Common myeloid progenitor, CD34-positive (primary cell): Measurements from ENCODE around the gene NFIC.
A peak's percentile ranks its signal among the peaks of the same experiment; 100 is the strongest.

Source experiments
- CTCF ChIA-PET: fragments of 350-600 bp; sonication (Branson Sonifier 250); formaldehyde crosslinking; loops from one replicate; lab custom pipeline; 2021; ENCODE audit warnings: antibody characterized with exemption; lab: Charles Lee
- POLR2A ChIA-PET: fragments of 350-600 bp; sonication (Branson Sonifier 250); formaldehyde crosslinking; loops from one replicate; lab custom pipeline; 2021; ENCODE audit warnings: antibody characterized with exemption; lab: Charles Lee
- DNase-seq, 3 donors: peaks; one replicate each; pipeline versions ENCODE4 v3.0.0 to v3.0.0-alpha.2; 2013
- H3K27ac ChIP-seq, 2 experiments: 1 replicate in 1 of 2; 2 replicates in 1 of 2; pipeline ENCODE4 v1.7.0; 2013; ENCODE audit warnings: inconsistent platforms in 2 of 2, low read length in 2 of 2, mild to moderate bottlenecking in 2 of 2, low read depth in 1 of 2, moderate library complexity in 1 of 2; ENCODE audit not compliant: severe bottlenecking in 2 of 2, insufficient read depth in 1 of 2, poor library complexity in 1 of 2
- H3K27me3 ChIP-seq, 5 experiments: replicated peaks in 2 of 5; 1 replicate in 3 of 5; 2 replicates in 2 of 5; pipeline versions ENCODE4 v1.6.1 to v1.7.0; 2013; ENCODE audit warnings: low read length in 4 of 5, mild to moderate bottlenecking in 2 of 5, moderate library complexity in 2 of 5, inconsistent platforms in 1 of 5; ENCODE audit not compliant: insufficient read depth in 5 of 5, control insufficient read depth in 4 of 5
- H3K36me3 ChIP-seq, 4 experiments: 1 replicate in 2 of 4; 2 replicates in 2 of 4; pipeline versions ENCODE4 v1.6.1 to v1.7.0; 2013; ENCODE audit warnings: low read length in 3 of 4, control low read depth in 1 of 4, mild to moderate bottlenecking in 1 of 4; ENCODE audit not compliant: control insufficient read depth in 4 of 4, insufficient read depth in 4 of 4
- H3K4me1 ChIP-seq, 4 experiments: 1 replicate in 3 of 4; 2 replicates in 1 of 4; pipeline versions ENCODE4 v1.6.1 to v1.7.1; 2013; ENCODE audit warnings: low read length in 3 of 4, mild to moderate bottlenecking in 3 of 4, control low read depth in 1 of 4, inconsistent platforms in 1 of 4, moderate library complexity in 1 of 4; ENCODE audit not compliant: control insufficient read depth in 4 of 4, insufficient read depth in 4 of 4; ENCODE audit errors: control extremely low read depth in 1 of 4
- H3K4me3 ChIP-seq, 7 experiments: 1 replicate in 4 of 7; 2 replicates in 3 of 7; pipeline versions ENCODE4 v1.5.1 to v1.7.0; 2013; ENCODE audit warnings: mild to moderate bottlenecking in 7 of 7, low read length in 6 of 7, moderate library complexity in 6 of 7, inconsistent platforms in 2 of 7, low read depth in 2 of 7, control low read depth in 1 of 7; ENCODE audit not compliant: insufficient read depth in 4 of 7, control insufficient read depth in 1 of 7; ENCODE audit errors: extremely low read depth in 1 of 7
- H3K9me3 ChIP-seq, 5 experiments: 1 replicate in 4 of 5; 2 replicates in 1 of 5; pipeline versions ENCODE4 v1.6.1 to v1.7.1; 2013; ENCODE audit warnings: low read length in 4 of 5, mild to moderate bottlenecking in 2 of 5, inconsistent platforms in 1 of 5, low read depth in 1 of 5, moderate library complexity in 1 of 5; ENCODE audit not compliant: control insufficient read depth in 4 of 5, insufficient read depth in 2 of 5; ENCODE audit errors: control extremely low read depth in 1 of 5
- WGBS: methylation state at CpG from one replicate; pipeline ENCODE4 v1.1.5; 2013; ENCODE audit not compliant: insufficient coverage; 5-methylcytosine and 5-hydroxymethylcytosine counted together

The NFIC gene

GRCh38 chr19:3500429-3501101 lies 134.2 kb downstream of the NFIC start, which contains the start of gene DOHH:
Gene DOHH, minus strand, starts transcription at chr19:3500674. Its CDS starts 3,860 bp downstream, at chr19:3496814.
- Histone ChIP-seq H3K4me1 (peaks cover 0 to 22% (median 20%) of the 10 kb centered on the region in 4 experiments), H3K27ac (peak within 1 kb of the TSS; percentile 98 to 99), H3K36me3 (peaks cover 0 to 18% (median 9%) of the 10 kb centered on the region in 4 experiments), H3K9me3 (no peaks in the 10 kb centered on the region), H3K4me3 (peak within 1 kb of the TSS; percentile 80 to 99 (median 90)), H3K27me3 (no peaks in the 10 kb centered on the region)
- peak; percentile 97 to 99 (median 97) for DNase-seq
- 0% methylated on average over 49 of the region's 52 CpGs for WGBS
- POLR2A ChIA-PET: interaction anchor here (1.1 to 1.2 kb wide), 2 partner anchors 21 to 22 kb away, joined by 3 read pairs; no protein-coding TSS in a partner anchor
- CTCF ChIA-PET: interaction anchor here (0.8 to 7.1 kb wide), 4 partner anchors 14 to 28 kb away, joined by 3 to 38 read pairs (median 9); partner anchors contain the start of genes SMIM24 and SMIM44

- Histone ChIP-seq H3K4me1 (peaks cover 0 to 28% (median 22%) of the 10 kb centered on the region in 4 experiments), H3K27me3 (no peaks in the 10 kb centered on the region), H3K27ac (no peak overlapping the region), H3K9me3 (no peaks in the 10 kb centered on the region), H3K4me3 (no peak overlapping the region), H3K36me3 (peaks cover 0 to 7% (median 3%) of the 10 kb centered on the region in 4 experiments)
- 95% methylated on average over 3 of the region's 3 CpGs for WGBS
- POLR2A ChIA-PET: interaction anchor here (0.6 kb wide), 3 partner anchors 12 to 198 kb away, joined by 3 to 7 read pairs (median 5); no protein-coding TSS in a partner anchor
- CTCF ChIA-PET: interaction anchor here (1.5 to 7.1 kb wide), 3 partner anchors 17 to 29 kb away, joined by 5 to 38 read pairs (median 13); partner anchors contain the start of genes SMIM24 and SMIM44
- DNase-seq: no peak
Measured at GRCh38 chr19:3501780-3502179, 135.4 kb downstream of the NFIC start.

GRCh38 chr19:3503036-3503572 lies 136.7 kb downstream of the NFIC start:
- CTCF ChIA-PET: interaction anchor here (7.1 kb wide), 1 partner anchor 18 kb away, joined by 38 read pairs; the partner anchor contains the start of gene SMIM44

GRCh38 chr19:3504735-3505134 lies 138.4 kb downstream of the NFIC start:
- H3K9me3 ChIP-seq: no peaks in the 10 kb centered on the region
- peak in 2 of 3 donors; percentile 26 to 30 for DNase-seq
- POLR2A ChIA-PET: interaction anchor here (0.6 kb wide), 1 partner anchor 1362 kb away, joined by 4 read pairs; no protein-coding TSS in a partner anchor
- 96% methylated on average over 5 of the region's 5 CpGs for WGBS
- CTCF ChIA-PET: interaction anchor here (0.7 kb wide), 1 partner anchor 20 kb away, joined by 3 read pairs; no protein-coding TSS in a partner anchor
- H3K27ac ChIP-seq: no peak overlapping the region
- H3K27me3 ChIP-seq: no peaks in the 10 kb centered on the region
- H3K36me3 ChIP-seq: peaks cover 0 to 13% (median 6%) of the 10 kb centered on the region in 4 experiments
- peaks cover 0 to 42% (median 34%) of the 10 kb centered on the region in 4 experiments for H3K4me1 ChIP-seq
- H3K4me3 ChIP-seq: no peak overlapping the region

More at GRCh38 chr19:3503036-3503572, 136.7 kb downstream of the NFIC start:
- 89% methylated on average over 13 of the region's 13 CpGs for WGBS
- Histone ChIP-seq H3K36me3 (no peaks in the 10 kb centered on the region), H3K4me3 (no peak overlapping the region), H3K27ac (no peak overlapping the region), H3K27me3 (no peaks in the 10 kb centered on the region), H3K9me3 (no peaks in the 10 kb centered on the region), H3K4me1 (peaks cover 0 to 38% (median 31%) of the 10 kb centered on the region in 4 experiments)
- DNase-seq: no peak
- POLR2A ChIA-PET: no interaction called here

- ChIA-PET POLR2A (no interaction called here), CTCF (interaction anchor here (1.3 kb wide), 1 partner anchor 13 kb away, joined by 4 read pairs; no protein-coding TSS in a partner anchor)
- peak; percentile 98 to 99 (median 99) for DNase-seq
- Histone ChIP-seq H3K4me1 (peaks cover 0 to 37% (median 29%) of the 10 kb centered on the region in 4 experiments), H3K9me3 (no peaks in the 10 kb centered on the region), H3K36me3 (peaks cover 0 to 22% (median 11%) of the 10 kb centered on the region in 4 experiments), H3K4me3 (peak within 1 kb of the TSS; percentile 52 to 96 (median 82)), H3K27ac (peak within 1 kb of the TSS; percentile 88 to 95), H3K27me3 (no peaks in the 10 kb centered on the region)
- WGBS: under 1% methylated on average over 76 of the region's 79 CpGs
Measured at GRCh38 chr19:3505598-3506383, 139.4 kb downstream of the NFIC start, which contains the start of gene FZR1. Gene FZR1, plus strand, starts transcription at chr19:3506311. Its CDS starts 16,679 bp downstream, at chr19:3522990.
